ENCODE measurements around the gene MIF4GD.
"Not testable (repeated sequence)": the region's sequence is repeated elsewhere in the genome, so short reads cannot be mapped to it uniquely, and the experiment has no call there.

The MIF4GD gene

GRCh38 chr17:75261336-75262111 lies 9.5 kb downstream of the MIF4GD start, which contains the start of the genes GGA3 and MRPS7:
GGA3 (minus strand) TSS chr17:75261606; CDS start chr17:75261587, 19 bp downstream.
MRPS7 (plus strand) TSS chr17:75261879; CDS start chr17:75261901, 22 bp downstream.
- DNase-seq (ENCODE audit: low read depth in 4 of 4, low spot score in 1 of 4): peak; percentile 90 to 95 (median 92)

DNA sequence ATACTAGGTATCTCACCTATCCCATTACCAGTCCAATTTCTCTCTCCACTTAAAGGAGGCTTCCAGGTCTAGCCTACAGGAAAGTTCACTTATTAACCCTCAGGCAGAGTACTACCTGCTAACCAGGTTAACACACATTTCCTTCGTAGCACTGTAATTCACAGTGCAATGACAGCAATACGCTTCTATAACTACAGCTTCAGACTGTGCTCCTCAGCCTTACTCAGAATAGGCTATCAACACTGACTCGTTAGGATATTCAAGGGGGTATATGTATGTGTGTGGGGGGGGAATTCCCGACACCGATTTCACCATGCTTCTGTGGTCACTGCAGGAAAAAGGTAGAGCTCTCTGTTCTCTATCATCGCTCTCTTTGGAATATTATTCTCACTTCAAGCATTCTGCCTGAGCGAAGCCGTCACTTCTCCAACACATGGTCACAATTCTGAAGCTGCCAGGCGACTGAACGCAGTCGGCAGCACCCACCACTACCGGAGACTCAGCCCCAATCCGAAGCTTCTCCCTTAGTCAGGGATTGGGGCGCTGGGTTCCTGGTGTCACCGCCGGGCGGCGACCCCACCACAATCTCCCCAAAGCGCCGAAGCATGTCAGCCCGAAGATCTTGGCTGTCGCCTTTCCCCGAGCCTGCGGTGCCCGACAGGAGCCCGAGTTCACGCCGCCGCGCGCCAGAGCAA lies 10.2 kb downstream of the MIF4GD start:
- DNase-seq (ENCODE audit: low read depth in 4 of 4, low spot score in 1 of 4): peak in 2 of 4 experiments; percentile 40 to 58

DNA sequence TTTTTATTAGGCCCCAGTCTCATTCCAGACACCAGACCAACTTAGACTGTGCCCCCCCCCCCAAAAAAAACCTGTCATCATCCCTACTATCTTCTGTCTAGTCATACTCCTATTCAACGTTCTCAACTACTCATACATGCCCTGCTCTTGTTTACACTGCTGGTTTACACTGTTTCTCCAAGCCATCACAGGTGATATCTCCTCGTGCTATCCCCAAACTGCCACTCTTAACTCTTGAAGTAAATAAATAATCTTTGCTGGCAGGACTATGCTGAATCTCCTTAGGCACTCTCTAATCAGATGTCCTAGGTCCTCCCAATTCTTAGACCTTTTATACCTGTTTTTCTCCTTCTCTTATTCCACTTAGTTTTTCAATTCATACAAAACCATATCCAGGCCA lies 13.8 kb downstream of the MIF4GD start:
- not testable (repeated sequence) for DNase-seq (ENCODE audit: low read depth in 4 of 4, low spot score in 1 of 4)

- not testable (repeated sequence) for DNase-seq (ENCODE audit: low read depth in 4 of 4, low spot score in 1 of 4)
Measured at GRCh38 chr17:75255954-75256698, 14.9 kb downstream of the MIF4GD start.

- DNase-seq (ENCODE audit: low read depth in 4 of 4, low spot score in 1 of 4): no peak
Measured at GRCh38 chr17:75252039-75252816, 18.8 kb downstream of the MIF4GD start.

DNA sequence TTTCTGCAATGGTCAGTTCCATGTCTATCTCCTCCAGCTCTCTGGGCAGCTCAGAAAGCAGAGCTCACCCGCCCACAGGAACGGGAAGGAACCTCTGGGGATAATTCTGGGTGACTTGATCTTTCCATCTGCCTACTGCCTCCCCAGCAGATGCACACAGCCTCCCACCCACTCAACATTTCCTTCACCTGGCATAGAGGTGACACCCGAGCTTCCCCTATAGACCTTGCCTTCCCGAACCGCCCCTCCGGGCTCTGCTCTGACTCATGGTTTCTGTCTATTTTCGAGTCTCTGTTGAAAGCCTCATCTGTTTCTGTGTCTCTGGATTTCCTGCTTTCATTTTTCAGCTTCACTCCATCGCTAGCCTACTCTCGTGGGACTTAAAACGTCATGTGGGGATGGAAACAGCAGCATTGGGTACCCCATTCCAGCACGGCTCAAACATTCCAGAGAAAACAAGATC lies 21.0 kb downstream of the MIF4GD start:
- DNase-seq (ENCODE audit: low read depth in 4 of 4, low spot score in 1 of 4): peak; percentile 43 to 86 (median 58)

GRCh38 chr17:75249564-75249963 lies 21.5 kb downstream of the MIF4GD start:
- no peak for DNase-seq (ENCODE audit: low read depth in 4 of 4, low spot score in 1 of 4)

- DNase-seq (ENCODE audit: low read depth in 4 of 4, low spot score in 1 of 4): no peak
Measured at GRCh38 chr17:75246404-75246803, 24.6 kb downstream of the MIF4GD start.

DNA sequence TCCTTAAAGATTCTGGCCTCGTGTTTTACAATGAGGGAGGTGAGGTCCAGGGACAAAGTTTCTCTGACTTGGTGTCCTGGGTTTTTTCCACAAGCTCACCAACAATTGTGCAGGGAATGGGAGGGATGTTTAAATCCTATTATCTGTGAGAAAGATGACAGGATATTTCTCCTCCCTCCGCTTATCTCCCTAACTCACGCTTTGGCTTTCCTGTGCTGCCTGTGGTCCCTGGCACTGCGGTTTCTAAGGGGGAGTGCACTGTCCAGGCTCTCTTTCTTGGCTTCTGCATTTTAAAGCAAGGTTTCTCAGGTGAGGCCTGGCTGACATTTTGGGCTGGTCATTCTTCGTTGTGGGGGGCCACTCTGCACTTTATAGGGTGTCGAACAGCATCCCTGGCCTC lies 26.0 kb downstream of the MIF4GD start:
- no peak for DNase-seq (ENCODE audit: low read depth in 4 of 4, low spot score in 1 of 4)

GRCh38 chr17:75244133-75244866 lies 26.7 kb downstream of the MIF4GD start:
- no peak for DNase-seq (ENCODE audit: low read depth in 4 of 4, low spot score in 1 of 4)

GRCh38 chr17:75242461-75243042 lies 28.5 kb downstream of the MIF4GD start:
- no peak for DNase-seq (ENCODE audit: low read depth in 4 of 4, low spot score in 1 of 4)

GRCh38 chr17:75241996-75242460 lies 29.0 kb downstream of the MIF4GD start:
- DNase-seq (ENCODE audit: low read depth in 4 of 4, low spot score in 1 of 4): no peak

GRCh38 chr17:75241502-75241901 lies 29.5 kb downstream of the MIF4GD start:
- no peak for DNase-seq (ENCODE audit: low read depth in 4 of 4, low spot score in 1 of 4)

- DNase-seq (ENCODE audit: low read depth in 4 of 4, low spot score in 1 of 4): no peak
Measured at GRCh38 chr17:75241143-75241430, 29.9 kb downstream of the MIF4GD start.

- no peak for DNase-seq (ENCODE audit: low read depth in 4 of 4, low spot score in 1 of 4)
Measured at GRCh38 chr17:75240394-75241142, 30.5 kb downstream of the MIF4GD start.

DNA sequence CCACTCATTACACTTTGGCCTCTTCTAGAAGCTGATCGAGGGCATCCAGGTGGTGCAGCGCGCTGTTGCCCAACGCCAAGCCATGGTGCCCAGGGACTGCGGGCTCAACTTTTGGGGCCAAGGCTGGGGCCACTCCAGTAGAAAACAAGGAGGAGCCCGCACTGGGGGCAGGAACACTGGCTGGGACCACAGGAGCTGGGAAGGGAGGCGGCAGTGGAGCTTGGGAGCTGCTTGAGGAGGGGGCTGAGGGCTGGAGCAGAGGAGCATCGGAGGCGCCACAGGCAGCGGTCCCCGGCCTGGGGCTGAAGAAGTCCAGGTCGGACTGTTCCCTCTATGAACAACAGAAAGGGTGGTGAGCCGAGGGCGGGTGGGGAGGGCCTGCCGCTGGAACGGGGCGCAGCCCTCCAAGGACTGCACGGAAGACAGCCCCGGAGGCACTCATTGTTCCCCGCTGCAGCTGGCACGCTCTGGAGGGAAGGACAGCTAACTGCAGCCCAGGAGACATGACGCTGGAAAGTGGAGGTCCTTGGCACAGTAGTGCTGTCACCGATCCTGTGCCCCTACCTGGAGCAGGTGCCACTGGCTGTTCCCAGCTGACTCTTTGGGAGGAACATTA lies 31.1 kb downstream of the MIF4GD start:
- DNase-seq (ENCODE audit: low read depth in 4 of 4, low spot score in 1 of 4): no peak

- no peak for DNase-seq (ENCODE audit: low read depth in 4 of 4, low spot score in 1 of 4)
Measured at GRCh38 chr17:75239214-75239613, 31.8 kb downstream of the MIF4GD start.

GRCh38 chr17:75238684-75239191 lies 32.3 kb downstream of the MIF4GD start:
- DNase-seq (ENCODE audit: low read depth in 4 of 4, low spot score in 1 of 4): peak in 2 of 4 experiments; percentile 44 to 50

Measured in stimulated activated CD4-positive, alpha-beta T cell treated with anti-CD3 and anti-CD28 coated beads, Interleukin-1b, Interleukin-23, amount 100 ng/mL, for 24 hours (primary cell).